ENCODE data around the gene RAB11B. TPM values are rescaled to one million over a fixed set of nuclear protein-coding genes. Genes with fewer than 3 reads are reported as not detected.
"Not testable (repeated sequence)": the region's sequence is repeated elsewhere in the genome, so short reads cannot be mapped to it uniquely, and the experiment has no call there.

RAB11B gene
- total RNA-seq, 1 donor from 2014 or later: 130 TPM

GRCh38 chr19:8421484-8422461, 31.6 kb downstream of the RAB11B start:
- TF ChIP-seq CTCF (IDR thresholded peaks at IDR 0.05; ENCODE audit: unreplicated experiment): no peak
- H3K27me3 Mint-ChIP-seq (ENCODE audit: unreplicated experiment): peaks cover 2% of the 10 kb centered on the region
- peaks cover 12% of the 10 kb centered on the region for H3K4me1 Mint-ChIP-seq (ENCODE audit: unreplicated experiment)

GRCh38 chr19:8423817-8424223, 33.7 kb downstream of the RAB11B start:
- TF ChIP-seq CTCF (IDR thresholded peaks at IDR 0.05; ENCODE audit: unreplicated experiment): no peak
- H3K36me3 Mint-ChIP-seq (ENCODE audit: low read depth, unreplicated experiment): peaks cover 7% of the 10 kb centered on the region

More at GRCh38 chr19:8421484-8422461, 31.6 kb downstream of the RAB11B start:
- Mint-ChIP-seq H3K27ac (ENCODE audit: unreplicated experiment) (no peak overlapping the region), H3K4me3 (ENCODE audit: unreplicated experiment) (no peak overlapping the region), H3K9me3 (ENCODE audit: unreplicated experiment) (no peaks in the 10 kb centered on the region), H3K36me3 (ENCODE audit: low read depth, unreplicated experiment) (peaks cover 8% of the 10 kb centered on the region)
- no peak for DNase-seq (ENCODE audit: low spot score)

GRCh38 chr19:8425331-8425730, 35.2 kb downstream of the RAB11B start:
- peaks cover 11% of the 10 kb centered on the region for H3K36me3 Mint-ChIP-seq (ENCODE audit: low read depth, unreplicated experiment)
- H3K9me3 Mint-ChIP-seq (ENCODE audit: unreplicated experiment); H3K4me3 Mint-ChIP-seq (ENCODE audit: unreplicated experiment); H3K27me3 Mint-ChIP-seq (ENCODE audit: unreplicated experiment); DNase-seq (ENCODE audit: low spot score); H3K4me1 Mint-ChIP-seq (ENCODE audit: unreplicated experiment); H3K27ac Mint-ChIP-seq (ENCODE audit: unreplicated experiment): not testable (repeated sequence)

More at GRCh38 chr19:8423817-8424223, 33.7 kb downstream of the RAB11B start:
- peak; percentile 39 for DNase-seq (ENCODE audit: low spot score)
- Mint-ChIP-seq H3K27me3 (ENCODE audit: unreplicated experiment) (peaks cover 5% of the 10 kb centered on the region), H3K27ac (ENCODE audit: unreplicated experiment) (peak overlapping the region; percentile 24), H3K9me3 (ENCODE audit: unreplicated experiment) (no peaks in the 10 kb centered on the region), H3K4me3 (ENCODE audit: unreplicated experiment) (no peak overlapping the region), H3K4me1 (ENCODE audit: unreplicated experiment) (peaks cover 8% of the 10 kb centered on the region)

- no peak overlapping the region for H3K27ac Mint-ChIP-seq (ENCODE audit: unreplicated experiment)
- no peak for DNase-seq (ENCODE audit: low spot score)
- peaks cover 8% of the 10 kb centered on the region for H3K4me1 Mint-ChIP-seq (ENCODE audit: unreplicated experiment)
- H3K9me3 Mint-ChIP-seq (ENCODE audit: unreplicated experiment): no peaks in the 10 kb centered on the region
- TF ChIP-seq CTCF (IDR thresholded peaks at IDR 0.05; ENCODE audit: unreplicated experiment): no peak
- H3K36me3 Mint-ChIP-seq (ENCODE audit: low read depth, unreplicated experiment): peaks cover 14% of the 10 kb centered on the region
- H3K27me3 Mint-ChIP-seq (ENCODE audit: unreplicated experiment): peaks cover 5% of the 10 kb centered on the region
- no peak overlapping the region for H3K4me3 Mint-ChIP-seq (ENCODE audit: unreplicated experiment)
Observed at GRCh38 chr19:8426283-8426682, 36.1 kb downstream of the RAB11B start.

- no peaks in the 10 kb centered on the region for H3K4me1 Mint-ChIP-seq (ENCODE audit: unreplicated experiment)
- no peaks in the 10 kb centered on the region for H3K9me3 Mint-ChIP-seq (ENCODE audit: unreplicated experiment)
- peaks cover 8% of the 10 kb centered on the region for H3K27me3 Mint-ChIP-seq (ENCODE audit: unreplicated experiment)
- H3K27ac Mint-ChIP-seq (ENCODE audit: unreplicated experiment): no peak overlapping the region
- peaks cover 14% of the 10 kb centered on the region for H3K36me3 Mint-ChIP-seq (ENCODE audit: low read depth, unreplicated experiment)
- DNase-seq (ENCODE audit: low spot score): no peak
- no peak overlapping the region for H3K4me3 Mint-ChIP-seq (ENCODE audit: unreplicated experiment)
- TF ChIP-seq CTCF (IDR thresholded peaks at IDR 0.05; ENCODE audit: unreplicated experiment): no peak
Observed at GRCh38 chr19:8429044-8429443, 38.9 kb downstream of the RAB11B start.

Measured in endothelial cell (in vitro differentiated cells).